HEK293 (cell line): ENCODE data around the gene OR7A17.

ENCODE experiments used
- CTCF ChIA-PET: fragments of 350-600 bp; formaldehyde crosslinking; extraction: SDS; loops from one replicate; lab custom pipeline; 2021; ENCODE audit warnings: antibody characterized with exemption; lab: Yijun Ruan, JAX
- POLR2A ChIA-PET: fragments of 300-600 bp; formaldehyde crosslinking; extraction: SDS; loops from one replicate; lab custom pipeline; 2020; ENCODE audit warnings: antibody characterized with exemption, inconsistent platforms; lab: Yijun Ruan, JAX
- H3K27ac ChIP-seq: fragments of 200-500 bp; sonication (Bioruptor generic); 2 replicates; pipeline ENCODE4 v1.5.1; 2014; ENCODE audit warnings: low read depth, low read length, control low read depth, inconsistent platforms; ENCODE audit errors: extremely low read depth
- H3K36me3 ChIP-seq, 2 experiments: fragments of 200-500 bp in 1 of 2; sonication (Bioruptor generic) in 1 of 2; 1 replicate in 1 of 2; 2 replicates in 1 of 2; pipeline ENCODE4 v1.5.1; 2014 to 2017; ENCODE audit warnings: inconsistent platforms in 2 of 2, low read length in 2 of 2; ENCODE audit not compliant: control insufficient read depth in 2 of 2, insufficient read depth in 1 of 2
- H3K4me1 ChIP-seq: fragments of 200-500 bp; sonication (Bioruptor generic); 2 replicates; pipeline ENCODE4 v1.5.1; 2014; ENCODE audit warnings: mild to moderate bottlenecking, low read length, inconsistent platforms; ENCODE audit not compliant: control insufficient read depth, insufficient read depth
- H3K4me3 ChIP-seq: 2 replicates; pipeline ENCODE4 v1.5.1; 2011; ENCODE audit warnings: low read depth, mild to moderate bottlenecking, control low read depth, low read length, moderate library complexity
- H3K9me3 ChIP-seq: fragments of 200-500 bp; sonication (Bioruptor generic); 2 replicates; pipeline ENCODE4 v1.5.1; 2014; ENCODE audit warnings: low read depth, low read length, inconsistent platforms; ENCODE audit not compliant: control insufficient read depth, insufficient read depth
- KLF7 ChIP-seq: fragments of 450-650 bp; formaldehyde crosslinking; IDR thresholded peaks from 2 replicates; pipeline ENCODE4 v1.5.1; 2016; ENCODE audit warnings: missing biosample characterization, missing genetic modification characterization, borderline replicate concordance
- KLF8 ChIP-seq: fragments of 450-650 bp; formaldehyde crosslinking; IDR thresholded peaks from 2 replicates; pipeline ENCODE4 v1.5.1; 2016; ENCODE audit warnings: missing biosample characterization, missing genetic modification characterization
- OVOL3 ChIP-seq: fragments of 450-650 bp; formaldehyde crosslinking; IDR thresholded peaks from 2 replicates; pipeline ENCODE4 v1.5.1; 2016; ENCODE audit warnings: missing biosample characterization, missing genetic modification characterization
- SCRT1 ChIP-seq: fragments of 450-650 bp; formaldehyde crosslinking; IDR thresholded peaks from 2 replicates; pipeline ENCODE4 v1.5.1; 2016; ENCODE audit warnings: missing biosample characterization, missing genetic modification characterization, borderline replicate concordance
- SCRT2 ChIP-seq: fragments of 450-650 bp; formaldehyde crosslinking; IDR thresholded peaks from 2 replicates; pipeline ENCODE4 v1.5.1; 2016; ENCODE audit warnings: missing biosample characterization, missing genetic modification characterization
- SETDB1 ChIP-seq: IDR thresholded peaks from one replicate; pipeline ENCODE4 v1.6.1; 2017; ENCODE audit warnings: mild to moderate bottlenecking, low read length, moderate library complexity, mixed read lengths; ENCODE audit not compliant: insufficient read length
- ZBTB21 ChIP-seq: fragments of 450-650 bp; formaldehyde crosslinking; IDR thresholded peaks from 2 replicates; pipeline ENCODE4 v1.5.1; 2017; ENCODE audit warnings: missing biosample characterization, missing genetic modification characterization
- ZFP37 ChIP-seq: fragments of 450-650 bp; formaldehyde crosslinking; IDR thresholded peaks from 2 replicates; pipeline ENCODE4 v1.5.1; 2016; ENCODE audit warnings: missing biosample characterization, missing genetic modification characterization
- ZNF114 ChIP-seq: fragments of 450-650 bp; formaldehyde crosslinking; IDR thresholded peaks from 2 replicates; pipeline ENCODE4 v1.5.0; 2017; ENCODE audit warnings: missing biosample characterization, missing genetic modification characterization
- ZNF155 ChIP-seq: fragments of 450-650 bp; formaldehyde crosslinking; IDR thresholded peaks from 2 replicates; pipeline ENCODE4 v1.5.1; 2016; ENCODE audit warnings: missing biosample characterization, missing genetic modification characterization
- ZNF16 ChIP-seq: fragments of 450-650 bp; formaldehyde crosslinking; IDR thresholded peaks from 2 replicates; pipeline ENCODE4 v1.5.1; 2016; ENCODE audit warnings: low read depth, missing biosample characterization, missing genetic modification characterization
- ZNF19 ChIP-seq: fragments of 450-650 bp; formaldehyde crosslinking; IDR thresholded peaks from 2 replicates; pipeline ENCODE4; 2016; ENCODE audit warnings: missing biosample characterization, missing genetic modification characterization, low read depth
- ZNF211 ChIP-seq: fragments of 450-650 bp; formaldehyde crosslinking; IDR thresholded peaks from 2 replicates; pipeline ENCODE4 v1.5.1; 2016; ENCODE audit warnings: low read depth, missing biosample characterization, missing genetic modification characterization
- ZNF221 ChIP-seq: fragments of 450-650 bp; formaldehyde crosslinking; IDR thresholded peaks from 2 replicates; pipeline ENCODE4 v1.5.1; 2017; ENCODE audit warnings: missing biosample characterization, missing genetic modification characterization, borderline replicate concordance
- ZNF239 ChIP-seq: fragments of 450-650 bp; formaldehyde crosslinking; IDR thresholded peaks from 2 replicates; pipeline ENCODE4 v1.5.1; 2016; ENCODE audit warnings: missing biosample characterization, missing genetic modification characterization
- ZNF248 ChIP-seq: fragments of 450-650 bp; formaldehyde crosslinking; IDR thresholded peaks from 2 replicates; pipeline ENCODE4 v1.5.1; 2017; ENCODE audit warnings: missing biosample characterization, missing genetic modification characterization
- ZNF302 ChIP-seq: fragments of 450-650 bp; formaldehyde crosslinking; IDR thresholded peaks from 2 replicates; pipeline ENCODE4 v1.5.1; 2016; ENCODE audit warnings: missing biosample characterization, missing genetic modification characterization, low read depth
- ZNF37A ChIP-seq: fragments of 450-650 bp; IDR thresholded peaks from 2 replicates; pipeline ENCODE4 v1.5.1; 2018; ENCODE audit warnings: missing biosample characterization, missing genetic modification characterization
- ZNF555 ChIP-seq: fragments of 450-650 bp; formaldehyde crosslinking; conservative IDR thresholded peaks from 2 replicates; pipeline ENCODE4 v1.5.1; 2017; ENCODE audit warnings: missing biosample characterization, mild to moderate bottlenecking, missing genetic modification characterization, inconsistent platforms
- ZNF585B ChIP-seq: fragments of 450-650 bp; formaldehyde crosslinking; IDR thresholded peaks from 2 replicates; pipeline ENCODE4 v1.5.1; 2016; ENCODE audit warnings: missing biosample characterization, missing genetic modification characterization
- ZNF610 ChIP-seq: fragments of 450-650 bp; formaldehyde crosslinking; IDR thresholded peaks from 2 replicates; pipeline ENCODE4 v1.5.1; 2016; ENCODE audit warnings: missing biosample characterization, missing genetic modification characterization, borderline replicate concordance
- ZNF768 ChIP-seq: fragments of 450-650 bp; formaldehyde crosslinking; IDR thresholded peaks from 2 replicates; pipeline ENCODE4 v1.5.1; 2018; ENCODE audit warnings: missing biosample characterization, mild to moderate bottlenecking, missing genetic modification characterization
- ZXDB ChIP-seq: fragments of 450-650 bp; formaldehyde crosslinking; IDR thresholded peaks from 2 replicates; pipeline ENCODE4 v1.5.1; 2016; ENCODE audit warnings: missing biosample characterization, missing genetic modification characterization
- TF ChIP-seq, protein P1 (sequence below): fragments of 450-650 bp; formaldehyde crosslinking; IDR thresholded peaks from 2 replicates; pipeline ENCODE4 v1.5.1; 2017; ENCODE audit warnings: missing biosample characterization, mild to moderate bottlenecking, missing genetic modification characterization, moderate library complexity
- TF ChIP-seq, protein P2 (sequence below): fragments of 450-650 bp; formaldehyde crosslinking; IDR thresholded peaks from 2 replicates; pipeline ENCODE4 v1.5.1; 2016; ENCODE audit warnings: missing biosample characterization, missing genetic modification characterization, low read depth
- TF ChIP-seq, protein P3 (sequence below): fragments of 450-650 bp; formaldehyde crosslinking; IDR thresholded peaks from 2 replicates; pipeline ENCODE4 v1.5.1; 2016; ENCODE audit warnings: missing biosample characterization, missing genetic modification characterization

The OR7A17 gene

DNA sequence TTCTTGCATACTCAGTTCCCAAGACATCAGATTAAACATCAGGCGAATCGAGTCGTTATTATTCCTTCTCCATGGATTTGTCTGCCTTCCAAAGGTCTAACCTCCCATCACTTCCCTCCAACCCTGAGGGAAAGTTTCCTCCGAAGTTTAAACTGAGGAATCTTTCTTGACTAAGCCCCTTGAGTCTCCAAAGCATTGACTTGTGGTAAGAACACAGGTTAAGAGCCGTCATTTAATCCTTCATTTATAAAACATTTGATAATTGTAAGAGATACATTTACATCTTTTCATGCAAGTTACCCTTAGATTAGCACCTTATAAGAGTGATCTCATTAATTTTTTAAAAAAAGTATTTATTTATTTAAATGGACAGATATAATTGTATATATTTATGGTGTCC is 37.1 kb downstream of the OR7A17 start, which contains the start of gene OR7A10:
Gene OR7A10 (minus strand): TSS at position 101 of the 400 bp plus-strand sequence. CDS start 7,045 bp downstream, outside the sequence.
- no peak within 1 kb of the TSS for H3K27ac ChIP-seq
- no peak within 1 kb of the TSS for H3K4me3 ChIP-seq
- H3K4me1 ChIP-seq: no peaks in the 10 kb centered on the region
- TF ChIP-seq ZNF610 (tag by site-specific recombination) (no peak), OVOL3 (no peak), ZNF221 (tag by site-specific recombination) (no peak), ZNF114 (tag by site-specific recombination) (no peak), KLF7 (no peak), ZNF16 (tag by site-specific recombination) (no peak), ZNF585B (tag by site-specific recombination) (no peak), ZNF248 (tag by site-specific recombination) (no peak), ZNF155 (no peak), SCRT2 (tag by site-specific recombination) (no peak), ZNF555 (tag by site-specific recombination) (no peak)
- TF ChIP-seq, protein P1, sequence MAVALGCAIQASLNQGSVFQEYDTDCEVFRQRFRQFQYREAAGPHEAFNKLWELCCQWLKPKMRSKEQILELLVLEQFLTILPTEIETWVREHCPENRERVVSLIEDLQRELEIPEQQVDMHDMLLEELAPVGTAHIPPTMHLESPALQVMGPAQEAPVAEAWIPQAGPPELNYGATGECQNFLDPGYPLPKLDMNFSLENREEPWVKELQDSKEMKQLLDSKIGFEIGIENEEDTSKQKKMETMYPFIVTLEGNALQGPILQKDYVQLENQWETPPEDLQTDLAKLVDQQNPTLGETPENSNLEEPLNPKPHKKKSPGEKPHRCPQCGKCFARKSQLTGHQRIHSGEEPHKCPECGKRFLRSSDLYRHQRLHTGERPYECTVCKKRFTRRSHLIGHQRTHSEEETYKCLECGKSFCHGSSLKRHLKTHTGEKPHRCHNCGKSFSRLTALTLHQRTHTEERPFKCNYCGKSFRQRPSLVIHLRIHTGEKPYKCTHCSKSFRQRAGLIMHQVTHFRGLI (tag by site-specific recombination): no peak
- TF ChIP-seq, protein P2, sequence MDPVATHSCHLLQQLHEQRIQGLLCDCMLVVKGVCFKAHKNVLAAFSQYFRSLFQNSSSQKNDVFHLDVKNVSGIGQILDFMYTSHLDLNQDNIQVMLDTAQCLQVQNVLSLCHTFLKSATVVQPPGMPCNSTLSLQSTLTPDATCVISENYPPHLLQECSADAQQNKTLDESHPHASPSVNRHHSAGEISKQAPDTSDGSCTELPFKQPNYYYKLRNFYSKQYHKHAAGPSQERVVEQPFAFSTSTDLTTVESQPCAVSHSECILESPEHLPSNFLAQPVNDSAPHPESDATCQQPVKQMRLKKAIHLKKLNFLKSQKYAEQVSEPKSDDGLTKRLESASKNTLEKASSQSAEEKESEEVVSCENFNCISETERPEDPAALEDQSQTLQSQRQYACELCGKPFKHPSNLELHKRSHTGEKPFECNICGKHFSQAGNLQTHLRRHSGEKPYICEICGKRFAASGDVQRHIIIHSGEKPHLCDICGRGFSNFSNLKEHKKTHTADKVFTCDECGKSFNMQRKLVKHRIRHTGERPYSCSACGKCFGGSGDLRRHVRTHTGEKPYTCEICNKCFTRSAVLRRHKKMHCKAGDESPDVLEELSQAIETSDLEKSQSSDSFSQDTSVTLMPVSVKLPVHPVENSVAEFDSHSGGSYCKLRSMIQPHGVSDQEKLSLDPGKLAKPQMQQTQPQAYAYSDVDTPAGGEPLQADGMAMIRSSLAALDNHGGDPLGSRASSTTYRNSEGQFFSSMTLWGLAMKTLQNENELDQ (tag by site-specific recombination): no peak
- POLR2A ChIA-PET: no interaction called here
- H3K36me3 ChIP-seq: no peaks in the 10 kb centered on the region
- CTCF ChIA-PET: interaction anchor here (0.6 kb wide), 1 partner anchor 781 kb away, joined by 3 read pairs; no protein-coding TSS in a partner anchor
- no peaks in the 10 kb centered on the region for H3K9me3 ChIP-seq

DNA sequence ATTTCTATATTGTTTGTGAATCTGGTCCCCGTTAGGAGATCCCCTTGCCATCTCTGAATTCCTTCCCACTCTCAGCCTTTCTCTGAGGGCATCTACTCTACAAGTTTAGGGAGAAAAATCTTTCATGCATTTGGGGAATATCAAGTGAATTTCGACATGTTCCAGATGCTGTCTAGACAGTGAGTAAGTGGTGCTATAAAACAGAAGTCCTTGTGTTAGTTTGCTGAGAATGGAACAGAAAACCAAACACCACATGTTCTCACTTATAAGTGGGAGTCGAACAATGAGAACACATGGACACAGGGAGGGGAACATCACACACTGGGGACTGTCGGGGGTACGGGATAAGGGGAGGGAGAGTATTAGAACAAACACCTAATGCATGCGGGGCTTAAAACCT is 42.4 kb downstream of the OR7A17 start:
- Histone ChIP-seq H3K27ac (no peak overlapping the region), H3K36me3 (no peaks in the 10 kb centered on the region), H3K9me3 (no peaks in the 10 kb centered on the region), H3K4me1 (no peaks in the 10 kb centered on the region), H3K4me3 (no peak overlapping the region)
- ChIA-PET CTCF (interaction anchor here (0.6 kb wide), 1 partner anchor 19 kb away, joined by 4 read pairs; no protein-coding TSS in a partner anchor), POLR2A (no interaction called here)
- no peak for TF ChIP-seq ZXDB
- TF ChIP-seq ZNF211 (tag by site-specific recombination): no peak
- TF ChIP-seq ZNF19: no peak
- no peak for TF ChIP-seq SETDB1
- TF ChIP-seq ZNF239: no peak
- TF ChIP-seq ZNF768 (tag by site-specific recombination): no peak
- TF ChIP-seq ZNF37A: no peak
- TF ChIP-seq, protein P3, sequence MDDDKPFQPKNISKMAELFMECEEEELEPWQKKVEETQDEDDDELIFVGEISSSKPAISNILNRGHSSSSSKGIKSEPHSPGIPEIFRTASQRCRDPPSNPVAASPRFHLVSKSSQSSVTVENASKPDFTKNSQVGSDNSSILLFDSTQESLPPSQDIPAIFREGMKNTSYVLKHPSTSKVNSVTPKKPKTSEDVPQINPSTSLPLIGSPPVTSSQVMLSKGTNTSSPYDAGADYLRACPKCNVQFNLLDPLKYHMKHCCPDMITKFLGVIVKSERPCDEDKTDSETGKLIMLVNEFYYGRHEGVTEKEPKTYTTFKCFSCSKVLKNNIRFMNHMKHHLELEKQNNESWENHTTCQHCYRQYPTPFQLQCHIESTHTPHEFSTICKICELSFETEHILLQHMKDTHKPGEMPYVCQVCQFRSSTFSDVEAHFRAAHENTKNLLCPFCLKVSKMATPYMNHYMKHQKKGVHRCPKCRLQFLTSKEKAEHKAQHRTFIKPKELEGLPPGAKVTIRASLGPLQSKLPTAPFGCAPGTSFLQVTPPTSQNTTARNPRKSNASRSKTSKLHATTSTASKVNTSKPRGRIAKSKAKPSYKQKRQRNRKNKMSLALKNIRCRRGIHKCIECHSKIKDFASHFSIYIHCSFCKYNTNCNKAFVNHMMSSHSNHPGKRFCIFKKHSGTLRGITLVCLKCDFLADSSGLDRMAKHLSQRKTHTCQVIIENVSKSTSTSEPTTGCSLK (tag by site-specific recombination): no peak
- no peak for TF ChIP-seq ZNF302 (tag by site-specific recombination)
- no peak for TF ChIP-seq KLF8 (tag by site-specific recombination)
- no peak for TF ChIP-seq ZFP37 (tag by site-specific recombination)
- no peak for TF ChIP-seq ZBTB21 (tag by site-specific recombination)
- no peak for TF ChIP-seq SCRT1 (tag by site-specific recombination)
